GM23338 (cell line): ENCODE results near the gene HFE. TPM values are rescaled to one million over a fixed set of nuclear protein-coding genes. Genes with fewer than 3 reads are reported as not detected.
A peak's percentile ranks its signal among the peaks of the same experiment; 100 is the strongest.

Source experiments
- ATAC-seq: fragments of 200-7000 bp; cut with Tn5 transposase; 3 replicates; pipeline ENCODE4 v1.9.1; 2020
- DNase-seq: peaks from one replicate; pipeline ENCODE4 v3.0.0-alpha.2; 2015; ENCODE audit warnings: low spot score
- H2AFZ ChIP-seq: fragments of 200-600 bp; sonication (generic); 2 replicates; pipeline ENCODE4 v1.8.0; 2016; ENCODE audit warnings: antibody characterized with exemption, mild to moderate bottlenecking, moderate library complexity
- H3F3A ChIP-seq: fragments of 200-600 bp; sonication (generic); replicated peaks from 2 replicates; pipeline ENCODE4 v1.8.0; 2017; ENCODE audit warnings: antibody characterized with exemption, mixed run types, low read depth
- H3K27ac ChIP-seq: fragments of 200-600 bp; sonication (generic); 2 replicates; pipeline ENCODE4 v1.6.1; 2016; ENCODE audit warnings: low read depth
- H3K27me3 ChIP-seq: fragments of 200-600 bp; sonication (generic); 2 replicates; pipeline ENCODE4 v1.8.0; 2016; ENCODE audit warnings: mild to moderate bottlenecking, mixed run types, moderate library complexity; ENCODE audit not compliant: insufficient read depth
- H3K36me3 ChIP-seq: fragments of 200-600 bp; sonication (generic); 2 replicates; pipeline ENCODE4 v1.8.0; 2016; ENCODE audit warnings: mild to moderate bottlenecking; ENCODE audit not compliant: insufficient read depth
- H3K4me1 ChIP-seq: fragments of 200-600 bp; sonication (generic); 2 replicates; pipeline ENCODE4 v1.8.0; 2016; ENCODE audit warnings: mild to moderate bottlenecking, moderate library complexity; ENCODE audit not compliant: insufficient read depth
- H3K4me2 ChIP-seq: fragments of 200-600 bp; sonication (generic); 2 replicates; pipeline ENCODE4 v1.7.1; 2017; ENCODE audit warnings: mixed run types
- H3K4me3 ChIP-seq: fragments of 200-600 bp; sonication (generic); 2 replicates; pipeline ENCODE4 v1.6.1; 2016; ENCODE audit warnings: mixed run types
- H3K79me2 ChIP-seq: fragments of 200-600 bp; sonication (generic); replicated peaks from 2 replicates; pipeline ENCODE4 v1.8.0; 2017; ENCODE audit warnings: mild to moderate bottlenecking; ENCODE audit not compliant: insufficient read depth
- H3K9me2 ChIP-seq: fragments of 200-600 bp; sonication (generic); 2 replicates; pipeline ENCODE4 v1.8.0; 2017; ENCODE audit not compliant: insufficient read depth
- H4K20me1 ChIP-seq: fragments of 200-600 bp; sonication (generic); replicated peaks from 2 replicates; pipeline ENCODE4 v1.8.0; 2017; ENCODE audit warnings: mild to moderate bottlenecking; ENCODE audit not compliant: insufficient read depth
- H3K27ac Mint-ChIP-seq: 2 replicates; pipeline ENCODE4 v1.8.0; 2020; ENCODE audit warnings: inconsistent platforms, mild to moderate bottlenecking, moderate library complexity, mixed read lengths
- H3K27me3 Mint-ChIP-seq: 3 replicates; pipeline ENCODE4 v1.8.0; 2022; ENCODE audit warnings: low read depth, mild to moderate bottlenecking, moderate library complexity, mixed read lengths, inconsistent platforms; ENCODE audit not compliant: insufficient read depth, poor library complexity
- H3K36me3 Mint-ChIP-seq: 3 replicates; pipeline ENCODE4 v1.8.0; 2021; ENCODE audit warnings: low read depth, mild to moderate bottlenecking, inconsistent platforms, moderate library complexity, mixed read lengths
- H3K4me1 Mint-ChIP-seq: 3 replicates; pipeline ENCODE4 v1.8.0; 2020; ENCODE audit warnings: mild to moderate bottlenecking, inconsistent platforms, mixed read lengths
- H3K4me3 Mint-ChIP-seq: 3 replicates; pipeline ENCODE4 v1.8.0; 2021; ENCODE audit warnings: moderate library complexity, mild to moderate bottlenecking, inconsistent platforms, mixed read lengths
- H3K9me3 Mint-ChIP-seq: 3 replicates; pipeline ENCODE4 v1.8.0; 2020; ENCODE audit warnings: moderate library complexity, mild to moderate bottlenecking, inconsistent platforms, mixed read lengths
- CTCF ChIP-seq, 2 experiments: fragments of 200-600 bp in 1 of 2; sonication (generic) in 1 of 2; conservative IDR thresholded peaks; 2 replicates each; pipeline versions ENCODE4 v1.5.1 to v1.6.1; 2016 to 2017; ENCODE audit warnings: antibody characterized with exemption in 2 of 2, low read depth in 2 of 2, mild to moderate bottlenecking in 2 of 2, moderate library complexity in 1 of 2
- ETS1 ChIP-seq: IDR thresholded peaks from 2 replicates; pipeline ENCODE4 v1.6.1; 2016; ENCODE audit warnings: antibody characterized with exemption
- EZH2 ChIP-seq: fragments of 200-600 bp; sonication (generic); IDR thresholded peaks from one replicate; pipeline ENCODE4 v1.8.0; 2017; ENCODE audit warnings: antibody characterized with exemption, mild to moderate bottlenecking, low read depth; ENCODE audit not compliant: unreplicated experiment
- JUNB ChIP-seq: IDR thresholded peaks from one replicate; pipeline ENCODE4 v1.6.1; 2016; ENCODE audit warnings: antibody characterized with exemption; ENCODE audit not compliant: unreplicated experiment
- POLR2AphosphoS5 ChIP-seq: IDR thresholded peaks from 2 replicates; pipeline ENCODE4 v1.6.1; 2016; ENCODE audit warnings: antibody characterized with exemption, low read depth
- STAT1 ChIP-seq: IDR thresholded peaks from one replicate; pipeline ENCODE4 v1.6.1; 2016; ENCODE audit warnings: antibody characterized with exemption; ENCODE audit not compliant: unreplicated experiment
- polyA plus RNA-seq: library from polyadenylated mRNA; unstranded; fragments of >200 nt; fragmentation: Nextera tagmentation; extraction: Ambion mirVana; gene quantifications from 2 replicates; pipeline ENCODE4 v1.2.1, GENCODE V29; 2016
- total RNA-seq: library from RNA; depleted of rRNA; stranded (reverse); fragments of >200 nt; shearing (Covaris generic); gene quantifications from 2 replicates; pipeline ENCODE4 v1.2.3, GENCODE V29; 2014
- TF ChIP-seq, protein P1 (sequence below): fragments of 250-450 bp; sonication (Bioruptor Pico); IDR thresholded peaks from 2 replicates; pipeline ENCODE4 v1.5.0; 2020; ENCODE audit warnings: mild to moderate bottlenecking, moderate library complexity

HFE gene
- total and polyA plus RNA-seq, 2 experiments from 2014 or later: 0.53 to 0.63 TPM

DNA sequence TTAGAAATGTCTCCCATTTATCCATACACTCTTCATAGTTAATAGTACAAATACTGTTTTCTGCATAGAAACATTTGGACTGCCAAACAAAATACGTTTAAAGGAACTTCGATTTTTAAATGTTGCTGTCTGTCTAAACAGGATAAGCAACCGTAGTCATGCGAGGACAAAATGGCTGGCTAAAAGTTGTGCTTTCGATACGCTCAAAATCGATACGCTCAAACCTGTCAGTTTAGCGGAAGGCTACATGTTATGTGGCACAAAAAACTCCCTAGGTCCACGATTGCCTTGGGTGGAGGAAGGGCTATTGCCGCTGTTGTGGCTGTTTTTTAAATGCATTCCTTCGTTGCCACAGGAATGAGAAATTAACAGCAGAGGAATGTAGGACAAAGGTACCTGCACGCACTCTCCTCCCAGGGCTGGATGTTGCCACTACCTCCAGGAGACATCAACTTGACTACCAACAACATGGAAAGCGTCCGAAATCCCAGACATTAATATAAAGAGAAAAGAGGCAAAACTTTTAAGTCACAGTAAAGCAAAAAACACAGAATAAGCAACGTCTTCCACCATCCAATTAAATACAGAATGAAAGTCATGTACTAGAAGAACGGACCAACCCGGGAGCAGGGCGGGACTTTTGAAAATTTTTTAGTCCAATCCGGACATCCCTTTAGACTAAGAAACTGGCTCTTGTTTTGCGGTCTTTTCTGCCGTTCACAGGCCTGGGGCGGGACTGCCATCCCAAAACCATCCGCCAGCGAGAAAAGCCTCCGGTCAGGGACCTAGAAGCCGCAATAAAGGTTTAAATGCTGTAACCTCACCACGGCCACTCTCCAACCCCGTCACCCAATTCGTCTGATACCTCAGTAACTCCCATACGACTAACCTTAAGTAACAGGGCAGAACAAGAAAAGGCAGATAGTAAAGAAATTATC lies 32.2 kb upstream of the HFE start:
- DNase-seq (peak; percentile 95), ATAC-seq (peak; percentile 69)
- peaks cover 17% of the 10 kb centered on the region for H3K4me1 ChIP-seq
- H3K4me1 Mint-ChIP-seq: peaks cover 21% of the 10 kb centered on the region
- H3K79me2 ChIP-seq: no peaks in the 10 kb centered on the region; the same call in 1 of the 2 replicates
- H3F3A ChIP-seq: no peaks in the 10 kb centered on the region
- H3K27me3 Mint-ChIP-seq: peaks cover 19% of the 10 kb centered on the region
- H2AFZ ChIP-seq: no peak overlapping the region
- no peaks in the 10 kb centered on the region for H3K27me3 ChIP-seq
- H3K27ac ChIP-seq: peak overlapping the region; percentile 95
- H3K36me3 Mint-ChIP-seq: no peaks in the 10 kb centered on the region
- peak overlapping the region; percentile 71 for H3K4me3 ChIP-seq
- H4K20me1 ChIP-seq: no peaks in the 10 kb centered on the region
- H3K4me3 Mint-ChIP-seq: peak overlapping the region; percentile 90
- TF ChIP-seq ETS1 (peak; percentile 24; the same call in 1 of the 2 replicates), EZH2 (no peak), STAT1 (no peak), JUNB (no peak), POLR2AphosphoS5 (peak; percentile 79), CTCF (conservative IDR thresholded peaks at IDR 0.05; ENCODE audit: low read depth in 2 of 2) (no peak)
- TF ChIP-seq, protein P1, sequence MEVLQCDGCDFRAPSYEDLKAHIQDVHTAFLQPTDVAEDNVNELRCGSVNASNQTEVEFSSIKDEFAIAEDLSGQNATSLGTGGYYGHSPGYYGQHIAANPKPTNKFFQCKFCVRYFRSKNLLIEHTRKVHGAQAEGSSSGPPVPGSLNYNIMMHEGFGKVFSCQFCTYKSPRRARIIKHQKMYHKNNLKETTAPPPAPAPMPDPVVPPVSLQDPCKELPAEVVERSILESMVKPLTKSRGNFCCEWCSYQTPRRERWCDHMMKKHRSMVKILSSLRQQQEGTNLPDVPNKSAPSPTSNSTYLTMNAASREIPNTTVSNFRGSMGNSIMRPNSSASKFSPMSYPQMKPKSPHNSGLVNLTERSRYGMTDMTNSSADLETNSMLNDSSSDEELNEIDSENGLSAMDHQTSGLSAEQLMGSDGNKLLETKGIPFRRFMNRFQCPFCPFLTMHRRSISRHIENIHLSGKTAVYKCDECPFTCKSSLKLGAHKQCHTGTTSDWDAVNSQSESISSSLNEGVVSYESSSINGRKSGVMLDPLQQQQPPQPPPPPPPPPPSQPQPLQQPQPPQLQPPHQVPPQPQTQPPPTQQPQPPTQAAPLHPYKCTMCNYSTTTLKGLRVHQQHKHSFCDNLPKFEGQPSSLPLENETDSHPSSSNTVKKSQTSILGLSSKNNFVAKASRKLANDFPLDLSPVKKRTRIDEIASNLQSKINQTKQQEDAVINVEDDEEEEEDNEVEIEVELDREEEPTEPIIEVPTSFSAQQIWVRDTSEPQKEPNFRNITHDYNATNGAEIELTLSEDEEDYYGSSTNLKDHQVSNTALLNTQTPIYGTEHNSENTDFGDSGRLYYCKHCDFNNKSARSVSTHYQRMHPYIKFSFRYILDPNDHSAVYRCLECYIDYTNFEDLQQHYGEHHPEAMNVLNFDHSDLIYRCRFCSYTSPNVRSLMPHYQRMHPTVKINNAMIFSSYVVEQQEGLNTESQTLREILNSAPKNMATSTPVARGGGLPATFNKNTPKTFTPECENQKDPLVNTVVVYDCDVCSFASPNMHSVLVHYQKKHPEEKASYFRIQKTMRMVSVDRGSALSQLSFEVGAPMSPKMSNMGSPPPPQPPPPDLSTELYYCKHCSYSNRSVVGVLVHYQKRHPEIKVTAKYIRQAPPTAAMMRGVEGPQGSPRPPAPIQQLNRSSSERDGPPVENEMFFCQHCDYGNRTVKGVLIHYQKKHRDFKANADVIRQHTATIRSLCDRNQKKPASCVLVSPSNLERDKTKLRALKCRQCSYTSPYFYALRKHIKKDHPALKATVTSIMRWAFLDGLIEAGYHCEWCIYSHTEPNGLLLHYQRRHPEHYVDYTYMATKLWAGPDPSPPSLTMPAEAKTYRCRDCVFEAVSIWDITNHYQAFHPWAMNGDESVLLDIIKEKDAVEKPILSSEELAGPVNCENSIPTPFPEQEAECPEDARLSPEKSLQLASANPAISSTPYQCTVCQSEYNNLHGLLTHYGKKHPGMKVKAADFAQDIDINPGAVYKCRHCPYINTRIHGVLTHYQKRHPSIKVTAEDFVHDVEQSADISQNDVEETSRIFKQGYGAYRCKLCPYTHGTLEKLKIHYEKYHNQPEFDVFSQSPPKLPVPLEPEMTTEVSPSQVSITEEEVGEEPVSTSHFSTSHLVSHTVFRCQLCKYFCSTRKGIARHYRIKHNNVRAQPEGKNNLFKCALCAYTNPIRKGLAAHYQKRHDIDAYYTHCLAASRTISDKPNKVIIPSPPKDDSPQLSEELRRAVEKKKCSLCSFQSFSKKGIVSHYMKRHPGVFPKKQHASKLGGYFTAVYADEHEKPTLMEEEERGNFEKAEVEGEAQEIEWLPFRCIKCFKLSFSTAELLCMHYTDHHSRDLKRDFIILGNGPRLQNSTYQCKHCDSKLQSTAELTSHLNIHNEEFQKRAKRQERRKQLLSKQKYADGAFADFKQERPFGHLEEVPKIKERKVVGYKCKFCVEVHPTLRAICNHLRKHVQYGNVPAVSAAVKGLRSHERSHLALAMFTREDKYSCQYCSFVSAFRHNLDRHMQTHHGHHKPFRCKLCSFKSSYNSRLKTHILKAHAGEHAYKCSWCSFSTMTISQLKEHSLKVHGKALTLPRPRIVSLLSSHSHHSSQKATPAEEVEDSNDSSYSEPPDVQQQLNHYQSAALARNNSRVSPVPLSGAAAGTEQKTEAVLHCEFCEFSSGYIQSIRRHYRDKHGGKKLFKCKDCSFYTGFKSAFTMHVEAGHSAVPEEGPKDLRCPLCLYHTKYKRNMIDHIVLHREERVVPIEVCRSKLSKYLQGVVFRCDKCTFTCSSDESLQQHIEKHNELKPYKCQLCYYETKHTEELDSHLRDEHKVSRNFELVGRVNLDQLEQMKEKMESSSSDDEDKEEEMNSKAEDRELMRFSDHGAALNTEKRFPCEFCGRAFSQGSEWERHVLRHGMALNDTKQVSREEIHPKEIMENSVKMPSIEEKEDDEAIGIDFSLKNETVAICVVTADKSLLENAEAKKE (CRISPR knock-in tag): no peak
- no peaks in the 10 kb centered on the region; the same call in 2 of the 3 replicates for H3K9me3 Mint-ChIP-seq
- H3K27ac Mint-ChIP-seq: peak overlapping the region; percentile 99
- H3K36me3 ChIP-seq: no peaks in the 10 kb centered on the region
- peak overlapping the region; percentile 88 for H3K4me2 ChIP-seq
- no peaks in the 10 kb centered on the region for H3K9me2 ChIP-seq
